Pancreas (tissue), 10 donors: Measurements from ENCODE around the gene SRRT. TPM values are rescaled to one million over a fixed set of nuclear protein-coding genes. Genes with fewer than 3 reads are reported as not detected.
A peak's percentile ranks its signal among the peaks of the same experiment; 100 is the strongest.

Experiments used
- ATAC-seq, 4 donors: fragments of 200-7000 bp; cut with Tn5 transposase; one replicate each; pipeline versions ENCODE4 v1.8.0 to v1.9.1; 2020; ENCODE audit warnings: mild to moderate bottlenecking in 4 of 4, moderate library complexity in 4 of 4
- DNase-seq, 6 donors: peaks; one replicate each; pipeline ENCODE4 v3.0.0-alpha.2; 2020
- FAIRE-seq: peaks from 2 replicates; lab custom pipeline; 2012; peaks lifted over from hg19 to GRCh38; lab: Jason Lieb, UNC
- H3K27ac ChIP-seq, 4 donors: fragments of 200-600 bp; sonication (generic); 1 replicate in 3 of 4; 2 replicates in 1 of 4; pipeline versions ENCODE4 v1.5.0 to v1.8.0; 2020
- H3K27me3 ChIP-seq, 4 donors: fragments of 200-600 bp; one replicate each; pipeline ENCODE4 v1.8.0; 2021
- H3K36me3 ChIP-seq, 3 donors: fragments of 200-600 bp; sonication (generic) in 1 of 3; one replicate each; pipeline versions ENCODE4 v1.5.0 to v1.8.0; 2020 to 2021
- H3K4me1 ChIP-seq, 3 donors: fragments of 200-600 bp; one replicate each; pipeline ENCODE4 v1.8.0; 2021
- H3K4me3 ChIP-seq, 4 donors: fragments of 200-600 bp; sonication (generic) in 2 of 4; one replicate each; pipeline versions ENCODE4 v1.5.0 to v1.8.0; 2020 to 2021
- H3K9me3 ChIP-seq, 4 donors: fragments of 200-600 bp; one replicate each; pipeline ENCODE4 v1.8.0; 2021
- CTCF ChIP-seq, 4 donors: fragments of 200-600 bp; sonication (generic) in 3 of 4; IDR thresholded peaks; one replicate each; pipeline versions ENCODE4 v1.5.0 to v1.8.0; 2021; ENCODE audit warnings: antibody characterized with exemption in 4 of 4
- WGBS, 2 donors: extraction: QIAGEN DNeasy Blood & Tissue Kit; methylation state at CpG; one replicate each; pipeline ENCODE4 v1.1.7; 2013; 5-methylcytosine and 5-hydroxymethylcytosine counted together
- intact Hi-C, 3 donors: fragments of 100-400 bp; cut with DNase I; formaldehyde crosslinking; loops; one replicate each; pipeline versions ENCODE4 v1.11.1 to v1.14.2; 2022
- polyA plus RNA-seq, 2 donors: library from polyadenylated mRNA; stranded (reverse); fragments of 200-250 nt; gene quantifications; one replicate each; pipeline ENCODE4 v1.2.3, GENCODE V29; 2013
- total RNA-seq, 6 donors: library from RNA; stranded (reverse); fragmentation: NEBNext Ultra II Directional in 4 of 6; extraction: Animal tissue kit (Norgen Biotek cat#: 25700) in 4 of 6; gene quantifications; one replicate each; pipeline versions ENCODE4 v1.2.1 to v1.2.4, GENCODE V29; 2021 to 2023
- donor health status: healthy with polysubstance abuse.
- donor health status: DM: no; HTN: no; CAD: no; lungs with moderate emphysema.
- donor health status: DM: no; HTN: no; CAD: no.
- donor health status: control.
- donor health status: control.
- donor health status: Bipolar disorder and iron deficiency.
- donor health status: DM: yes; HTN: yes; CAD: no.
- donor health status: DM: no; HTN: no; CAD: no.
- donor health status: DM: no; HTN: no; CAD: no.
- donor health status: DM: yes; HTN: yes; CAD: no.

The SRRT gene
- total and polyA plus RNA-seq, 8 donors = 39.2 to 179 (median 60.3) TPM

- H3K4me3 ChIP-seq = no peak overlapping the region
- intact Hi-C loops = no loop called here
- no peaks in the 10 kb centered on the region for H3K27me3 ChIP-seq
- peak in 2 of 6 donors; percentile 20 to 33 for DNase-seq
- WGBS, 2 donors = 92 to 97% methylated on average over 9 of the region's 9 CpGs
- peaks cover 4 to 58% (median 30%) of the 10 kb centered on the region in 3 donors for H3K36me3 ChIP-seq
- FAIRE-seq = no peak
- no peaks in the 10 kb centered on the region for H3K9me3 ChIP-seq
- no peak overlapping the region for H3K27ac ChIP-seq
- TF ChIP-seq CTCF (IDR thresholded peaks at IDR 0.05) = no peak
- ATAC-seq = no peak
- H3K4me1 ChIP-seq = peaks cover 0 to 6% (median 0%) of the 10 kb centered on the region in 3 donors
Measured at GRCh38 chr7:100882201-100882600, 7.3 kb downstream of the SRRT start.

- Histone ChIP-seq H3K9me3 (no peaks in the 10 kb centered on the region), H3K4me3 (no peak overlapping the region), H3K27ac (no peak overlapping the region), H3K4me1 (peaks cover 0 to 6% (median 0%) of the 10 kb centered on the region in 3 donors), H3K36me3 (peaks cover 4 to 64% (median 30%) of the 10 kb centered on the region in 3 donors), H3K27me3 (no peaks in the 10 kb centered on the region)
- TF ChIP-seq CTCF (IDR thresholded peaks at IDR 0.05) = no peak
- WGBS, 2 donors = 92 to 93% methylated on average over 24 of the region's 24 CpGs
- DNase-seq (peak in 1 of 6 donors; percentile 32), FAIRE-seq (no peak), ATAC-seq (no peak)
- intact Hi-C loops = no loop called here
Measured at GRCh38 chr7:100882785-100883526, 8.1 kb downstream of the SRRT start.

- H3K36me3 ChIP-seq = peaks cover 4 to 64% (median 30%) of the 10 kb centered on the region in 3 donors
- H3K9me3 ChIP-seq = no peaks in the 10 kb centered on the region
- peak in 1 of 6 donors; percentile 29 for DNase-seq
- no peak overlapping the region for H3K4me3 ChIP-seq
- intact Hi-C loops = no loop called here
- peaks cover 0 to 11% (median 10%) of the 10 kb centered on the region in 3 donors for H3K4me1 ChIP-seq
- H3K27ac ChIP-seq = no peak overlapping the region
- WGBS, 2 donors = 92 to 94% methylated on average over 27 to 29 of the region's 29 CpGs
- ATAC-seq = no peak
- H3K27me3 ChIP-seq = no peaks in the 10 kb centered on the region
- FAIRE-seq = no peak
- no peak for TF ChIP-seq CTCF (IDR thresholded peaks at IDR 0.05)
Measured at GRCh38 chr7:100884736-100885439, 10.0 kb downstream of the SRRT start.

GRCh38 chr7:100885440-100886141, 10.7 kb downstream of the SRRT start:
- Histone ChIP-seq H3K4me1 (peaks cover 0 to 11% (median 10%) of the 10 kb centered on the region in 3 donors), H3K4me3 (no peak overlapping the region), H3K36me3 (peaks cover 4 to 64% (median 30%) of the 10 kb centered on the region in 3 donors), H3K27ac (no peak overlapping the region), H3K9me3 (no peaks in the 10 kb centered on the region), H3K27me3 (no peaks in the 10 kb centered on the region)
- WGBS, 2 donors = 74 to 76% methylated on average over 22 of the region's 22 CpGs
- intact Hi-C loops = no loop called here
- DNase-seq (peak in 1 of 6 donors; percentile 4), ATAC-seq (no peak), FAIRE-seq (no peak)
- no peak for TF ChIP-seq CTCF (IDR thresholded peaks at IDR 0.05)
